CD1c-positive myeloid dendritic cell (primary cell): Measurements from ENCODE around the gene ADRB2.

ENCODE experiments used
- DNase-seq: peaks from one replicate; pipeline ENCODE4 v3.0.0-alpha.2; 2016; ENCODE audit errors: extremely low spot score

ADRB2 gene

DNA sequence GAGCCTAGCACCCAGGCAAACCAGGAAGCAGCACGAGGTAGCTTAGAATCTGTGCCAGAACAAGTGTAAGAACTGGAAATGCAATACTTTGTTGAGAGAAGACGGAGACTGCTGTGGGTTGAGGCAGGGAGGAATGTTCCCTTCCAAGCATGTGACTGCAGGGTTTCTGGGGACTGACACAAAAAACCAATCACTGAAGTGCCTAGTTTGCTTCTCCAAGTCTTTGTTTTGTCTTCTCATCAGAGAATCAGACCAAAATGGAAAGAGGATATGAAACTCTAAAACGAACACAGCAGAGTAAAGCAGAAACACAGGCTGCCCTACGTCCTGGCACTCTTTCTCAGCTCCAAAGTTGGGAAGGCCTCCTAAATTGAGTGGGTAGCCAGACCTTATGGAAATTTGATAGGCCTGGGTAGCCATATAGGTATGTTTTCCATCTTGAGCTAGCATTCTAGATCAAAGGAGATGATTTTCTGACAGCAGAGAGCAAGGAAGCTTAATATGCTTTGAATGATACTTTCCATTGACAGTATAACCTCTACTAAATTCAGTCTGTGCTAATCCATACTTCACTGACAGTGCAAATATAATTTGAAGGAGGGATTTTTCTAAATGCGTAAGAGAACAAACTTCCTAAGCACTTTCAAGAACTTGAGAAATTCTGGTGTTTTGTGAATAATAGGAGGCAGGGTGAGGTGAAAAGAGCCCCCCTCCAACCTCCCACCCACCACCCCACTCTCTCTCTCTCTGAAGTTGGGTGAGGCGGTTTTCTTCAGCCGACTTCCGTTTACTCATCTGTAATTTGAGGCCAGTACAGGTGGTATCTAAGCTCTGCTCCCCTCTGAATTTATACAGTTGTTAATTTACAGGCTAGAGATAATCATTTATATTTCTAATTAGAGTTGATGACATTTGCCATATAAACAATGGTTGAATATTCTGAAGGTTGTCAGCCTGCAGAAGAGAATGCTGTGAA, 5.5 kb downstream of the ADRB2 start:
- peak; percentile 84 for DNase-seq

DNA sequence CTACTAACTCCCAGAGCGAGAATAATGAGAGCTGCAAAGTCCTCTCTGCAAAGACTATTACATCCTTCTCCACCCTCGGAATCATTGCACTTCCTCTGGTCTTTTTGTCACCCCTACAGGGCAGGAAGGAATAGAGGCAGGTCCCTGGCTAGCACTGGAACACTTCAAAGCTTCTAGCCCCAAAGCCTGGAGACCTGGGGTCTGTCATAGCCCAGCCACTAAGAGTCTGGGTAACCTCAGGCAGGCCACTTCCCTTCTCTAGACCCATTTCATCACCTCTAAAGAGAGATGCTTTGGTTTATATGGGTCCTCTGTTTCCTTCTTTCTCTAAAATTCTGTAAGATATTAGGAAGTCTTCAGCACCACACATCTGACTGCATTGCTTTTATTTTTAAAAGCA, 6.7 kb downstream of the ADRB2 start:
- peak; percentile 26 for DNase-seq

DNA sequence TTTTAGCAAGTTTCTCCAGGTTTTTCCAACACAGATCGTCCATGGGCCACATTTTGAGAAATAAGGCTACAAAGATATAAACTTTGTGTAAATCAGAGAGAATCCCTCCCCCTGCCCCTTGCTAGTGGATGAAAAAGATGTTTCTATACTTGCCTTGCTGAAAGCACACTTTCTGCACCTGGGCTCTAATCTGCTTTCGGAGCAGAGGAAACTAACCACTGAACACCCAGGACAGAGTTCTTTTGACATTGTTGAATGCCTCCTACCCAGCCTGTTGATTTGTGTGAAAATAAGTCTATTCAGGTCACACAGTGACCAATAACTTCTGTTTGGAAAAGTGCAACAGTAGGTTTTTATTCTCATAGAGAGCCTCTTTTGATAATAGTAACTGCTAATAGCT, 7.5 kb downstream of the ADRB2 start:
- no peak for DNase-seq

DNA sequence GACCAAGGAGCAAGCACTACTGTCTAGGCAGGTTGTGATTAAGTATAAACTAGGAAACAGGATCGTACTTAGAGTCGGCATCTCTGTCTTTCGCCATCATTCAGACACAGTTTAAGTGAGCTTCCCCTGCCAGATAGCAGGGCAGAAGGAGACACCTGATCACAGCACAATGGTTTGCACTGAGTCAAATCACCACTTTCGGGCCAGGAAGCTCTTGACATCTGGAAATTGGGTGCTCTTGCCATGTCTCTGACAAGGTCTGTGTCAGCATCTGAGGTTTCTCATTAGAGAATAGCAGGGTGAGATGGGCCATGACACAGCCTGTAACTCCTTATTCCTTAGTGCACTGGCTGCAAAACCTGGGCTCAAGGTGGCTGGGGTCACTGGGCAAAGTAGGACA, 8.3 kb downstream of the ADRB2 start:
- no peak for DNase-seq

DNA sequence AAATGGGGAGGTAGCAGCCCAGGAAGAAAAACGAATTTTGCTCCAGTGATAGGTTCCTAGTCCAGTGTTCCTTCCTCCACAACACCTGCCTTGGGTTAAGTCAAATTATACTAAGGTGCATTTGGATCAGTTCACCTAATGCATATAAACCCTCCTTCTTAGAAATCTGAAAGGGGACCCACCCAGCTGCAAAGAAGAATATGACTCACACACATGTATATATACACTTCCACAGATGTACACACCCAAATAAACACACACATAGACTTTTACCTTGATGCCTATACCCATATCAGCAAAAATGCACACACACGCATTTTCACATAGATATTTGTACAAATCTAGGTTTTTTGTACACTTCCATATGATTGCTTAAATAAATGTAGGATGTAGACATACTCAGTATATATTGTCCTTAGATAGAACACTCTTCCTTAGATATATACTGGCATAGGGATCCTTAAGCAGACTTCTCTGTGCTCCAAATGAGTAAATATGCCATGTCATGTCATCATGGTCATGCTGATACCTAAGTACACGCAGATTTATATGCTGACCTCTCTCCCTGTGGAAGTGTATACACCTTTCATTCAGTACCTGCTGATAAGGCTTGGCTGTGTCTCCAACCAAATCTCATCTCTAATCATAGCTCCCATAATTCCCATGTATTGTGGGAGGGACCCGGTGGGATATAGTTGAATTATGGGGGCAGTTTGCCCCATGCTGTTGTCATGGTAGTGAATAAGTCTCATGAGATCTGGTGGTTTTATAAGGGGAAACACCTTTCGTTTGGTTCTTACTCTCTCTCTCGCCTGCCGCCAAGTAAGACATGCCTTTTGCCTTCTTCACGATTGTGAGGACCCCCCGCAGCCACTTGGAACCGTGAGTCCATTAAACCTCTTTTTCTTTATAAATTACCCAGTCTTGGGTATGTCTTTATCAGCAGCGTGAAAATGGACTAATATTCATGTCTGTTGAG, 10.2 kb downstream of the ADRB2 start:
- DNase-seq: no peak

DNA sequence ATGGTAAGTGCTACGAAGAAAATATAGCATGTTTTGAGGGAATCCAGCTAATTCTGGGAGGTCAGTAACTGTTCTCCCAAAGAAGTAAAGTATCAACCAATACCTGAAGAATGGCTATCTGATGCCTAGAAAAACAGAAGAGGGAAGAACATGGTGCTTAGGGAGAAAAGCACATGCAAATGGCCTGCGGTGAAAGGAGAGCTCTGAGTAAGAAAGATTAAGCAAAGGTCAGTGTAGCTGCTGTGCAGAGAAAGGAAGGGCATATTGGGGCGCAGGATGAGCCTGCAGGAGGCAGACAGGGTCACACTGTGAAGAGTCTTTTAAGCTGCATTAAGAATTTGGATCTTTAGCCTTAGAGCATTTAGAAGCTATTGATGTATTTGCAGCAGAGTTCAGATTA, 11.0 kb downstream of the ADRB2 start:
- no peak for DNase-seq

DNA sequence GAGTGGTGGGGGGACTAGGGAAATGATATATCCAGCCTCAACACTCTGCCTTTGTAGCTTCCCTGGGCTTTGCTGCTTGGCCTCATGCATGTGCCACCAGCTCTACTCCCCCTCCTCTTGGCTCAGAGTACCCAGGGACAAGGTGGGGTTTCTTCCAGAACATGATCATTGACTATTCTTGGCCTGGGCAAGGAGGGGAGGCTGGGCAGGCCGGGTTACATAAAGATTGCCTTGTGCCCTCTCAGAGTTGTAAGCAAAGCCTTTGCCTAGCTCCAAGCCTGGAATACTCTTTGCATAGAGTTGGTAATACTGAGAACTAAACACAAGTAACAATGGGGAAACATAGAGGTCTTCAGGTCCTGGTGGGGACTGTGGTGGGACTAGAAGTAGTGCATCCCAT, 11.9 kb downstream of the ADRB2 start:
- DNase-seq: no peak

DNA sequence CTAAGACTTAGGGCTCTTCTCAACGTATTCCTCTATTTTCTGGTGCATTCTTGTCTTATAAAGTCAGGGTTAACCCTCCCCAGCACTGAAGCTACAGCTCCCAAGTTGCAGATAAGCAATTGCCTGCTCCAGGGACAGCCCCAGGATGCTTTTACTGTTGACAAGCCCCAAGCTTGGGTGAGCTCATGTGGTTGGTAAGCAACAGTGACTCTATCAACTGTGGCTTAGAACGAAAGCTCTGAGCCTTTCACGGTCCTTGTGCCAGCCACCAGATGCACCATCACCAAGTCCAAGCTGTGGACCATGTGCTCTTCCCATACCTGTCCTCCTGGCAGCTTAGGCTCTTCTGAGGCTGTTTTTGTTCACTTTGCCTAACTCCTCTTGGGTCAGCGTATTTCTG, 13.5 kb downstream of the ADRB2 start:
- no peak for DNase-seq

DNA sequence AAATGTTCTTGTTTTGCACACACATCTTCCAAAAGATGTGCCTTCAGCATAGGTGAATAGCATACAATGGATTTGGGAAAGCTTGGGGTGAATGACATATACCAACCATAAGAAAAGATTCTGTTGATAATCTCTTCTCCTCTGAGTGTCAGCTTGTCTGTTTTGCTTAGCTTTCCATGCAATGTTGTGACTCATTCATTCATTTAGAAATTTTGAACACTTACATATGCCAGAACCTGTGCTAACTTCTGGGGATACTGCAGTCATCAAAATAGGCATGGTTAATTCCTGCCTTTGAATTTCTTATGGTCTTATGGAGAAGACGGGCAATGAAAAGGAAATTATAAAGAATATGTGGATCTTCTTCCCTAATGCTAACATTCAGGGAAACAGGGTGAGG, 14.1 kb downstream of the ADRB2 start:
- no peak for DNase-seq

DNA sequence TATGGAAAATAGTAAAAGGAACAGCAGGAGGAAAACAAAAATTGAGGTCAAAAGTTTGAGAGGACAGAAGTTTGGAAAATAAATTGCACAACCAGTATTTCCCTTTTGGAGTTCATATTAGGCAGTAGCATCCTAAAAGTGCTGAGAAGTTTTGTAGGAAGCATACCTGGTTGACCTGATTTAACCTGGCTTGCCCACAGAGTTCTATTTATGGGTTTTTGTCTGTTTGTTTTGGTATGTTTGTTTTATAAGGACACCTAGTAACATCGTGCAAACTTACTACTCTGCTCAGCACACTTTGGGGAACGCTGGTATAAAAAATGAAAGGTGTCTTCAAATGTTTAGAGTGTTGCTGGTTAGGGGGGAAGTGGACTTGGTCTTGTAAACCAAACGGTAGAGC, 15.1 kb downstream of the ADRB2 start:
- no peak for DNase-seq

DNA sequence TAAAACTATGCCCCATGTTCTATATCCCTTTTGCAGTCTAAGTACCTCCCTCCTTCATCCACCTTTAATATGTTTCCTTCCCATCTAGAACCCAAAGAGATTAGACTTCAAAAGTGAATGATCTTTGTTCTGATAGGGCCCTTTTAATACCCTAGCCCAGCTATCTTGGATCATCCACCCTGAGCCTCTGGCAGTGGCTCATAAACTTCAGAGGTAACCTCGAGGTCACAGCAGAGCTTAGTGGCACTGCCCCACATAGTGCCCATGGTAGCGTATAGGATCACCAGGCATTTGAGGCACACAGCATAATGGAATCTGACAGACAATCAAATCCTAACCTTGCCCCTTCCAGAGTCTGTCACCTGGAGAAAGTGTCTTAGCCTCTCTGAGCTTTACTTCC, 15.8 kb downstream of the ADRB2 start:
- no peak for DNase-seq

DNA sequence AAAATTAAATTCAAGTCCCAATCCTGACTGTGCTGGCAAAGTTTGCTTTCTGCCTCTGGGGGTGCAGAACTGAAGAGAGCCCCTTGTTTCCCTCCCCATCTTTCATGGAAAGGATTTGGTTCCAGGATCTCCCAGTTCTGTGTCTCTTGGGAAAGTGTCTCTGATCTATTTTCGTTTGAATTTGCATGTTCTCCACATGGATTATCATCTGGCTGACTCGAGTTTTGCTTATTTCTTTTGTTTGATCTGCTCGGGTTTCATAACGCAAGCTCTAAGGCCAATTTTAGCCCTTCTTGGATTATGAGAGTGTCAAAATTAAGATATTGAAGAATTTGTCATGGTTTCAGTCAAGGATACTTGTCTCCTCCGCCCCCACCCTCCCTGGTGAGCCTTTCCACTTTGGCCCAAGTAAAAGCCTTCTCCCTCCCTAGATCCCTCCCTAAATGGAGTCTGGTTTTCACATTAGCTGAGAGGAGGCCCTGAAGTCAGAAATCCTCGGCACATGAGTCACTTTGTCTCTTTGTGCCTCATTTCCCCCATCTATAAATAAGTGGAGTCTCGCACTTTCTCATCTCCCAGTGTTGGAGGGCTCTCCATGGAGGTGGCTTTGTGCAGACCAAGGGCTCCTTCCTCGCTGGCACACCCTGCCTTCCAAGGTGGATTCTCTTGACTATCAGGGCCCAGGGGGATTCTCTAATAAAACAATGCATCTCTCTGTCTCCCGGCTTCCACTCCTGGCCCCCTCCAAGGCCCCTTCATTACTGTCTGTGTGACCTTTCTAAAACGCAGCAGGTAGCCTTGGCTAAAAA, 17.3 kb downstream of the ADRB2 start:
- no peak for DNase-seq

DNA sequence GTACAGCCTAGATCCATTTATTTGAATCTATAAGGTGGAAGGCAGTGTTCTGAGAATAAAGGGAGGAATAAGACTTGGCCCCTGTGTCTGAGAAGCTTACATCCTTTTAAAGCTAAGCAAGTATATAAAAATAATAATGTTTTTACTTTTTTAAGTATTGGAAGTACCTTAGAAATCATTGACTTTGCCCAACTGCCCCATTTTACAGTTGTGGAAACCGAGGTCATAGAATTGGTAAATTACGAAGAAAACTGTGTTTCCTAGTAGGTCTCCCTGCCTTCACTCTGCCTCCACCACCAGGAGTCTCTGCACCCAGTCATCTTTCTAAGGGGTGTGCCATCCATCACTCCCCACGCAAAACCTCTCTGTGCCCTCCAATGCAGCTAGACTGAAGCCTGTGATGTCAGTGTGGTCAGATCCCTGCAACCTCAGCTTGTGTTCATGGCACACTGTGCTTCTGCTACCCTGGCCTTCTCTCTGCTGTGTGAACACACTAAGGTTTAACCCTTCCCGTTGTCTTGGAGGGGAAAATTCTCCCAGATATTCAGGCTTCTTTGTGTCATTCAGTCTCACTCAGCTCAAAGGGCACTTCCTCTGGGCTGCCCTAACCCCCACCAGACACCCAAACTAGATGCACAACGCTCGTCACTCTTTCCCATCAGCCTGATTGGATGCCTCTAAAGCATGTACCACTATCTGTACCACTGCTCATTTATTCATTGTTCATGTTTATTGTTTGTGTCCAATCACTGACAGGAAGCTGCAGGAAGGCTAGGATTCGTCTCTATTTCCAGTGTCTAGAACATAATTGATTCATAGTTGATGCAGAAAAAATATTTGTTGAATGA, 18.2 kb downstream of the ADRB2 start:
- DNase-seq: no peak

DNA sequence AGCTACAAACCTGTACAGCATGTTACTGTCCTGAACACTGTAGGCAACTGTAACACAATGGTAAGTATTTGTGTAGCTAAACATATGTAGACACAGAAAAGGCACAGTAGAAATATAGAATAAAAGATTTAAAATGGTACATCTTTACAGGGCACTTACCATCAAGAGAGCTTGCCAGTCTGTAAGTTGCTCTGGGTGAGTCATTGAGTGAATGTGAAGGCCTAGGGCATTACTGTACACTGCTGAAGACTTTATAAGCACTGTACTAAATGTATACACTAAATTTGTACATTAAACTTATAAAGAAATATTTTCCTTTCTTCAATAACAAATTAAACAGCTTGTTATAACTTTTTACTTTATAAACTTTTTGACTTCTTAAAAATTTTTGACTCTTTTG, 20.5 kb downstream of the ADRB2 start:
- DNase-seq: no peak

DNA sequence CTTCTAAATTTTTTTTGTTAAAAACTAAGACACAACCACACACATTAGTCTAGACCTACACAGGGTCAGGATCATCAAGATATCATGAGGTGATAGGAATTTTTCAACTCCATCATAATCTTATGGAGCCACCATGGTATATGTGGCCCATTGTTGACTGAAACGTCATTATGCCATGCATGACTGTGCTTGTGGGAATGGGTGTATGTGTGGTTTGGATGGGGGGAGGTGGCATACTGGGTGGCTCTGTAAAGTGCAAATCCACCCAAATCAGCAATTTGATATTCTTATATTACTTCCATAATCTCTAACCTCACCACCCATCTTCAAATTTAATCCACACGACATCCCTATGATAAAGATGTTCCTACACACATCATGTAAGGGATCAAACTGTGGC, 21.0 kb downstream of the ADRB2 start:
- DNase-seq: no peak

DNA sequence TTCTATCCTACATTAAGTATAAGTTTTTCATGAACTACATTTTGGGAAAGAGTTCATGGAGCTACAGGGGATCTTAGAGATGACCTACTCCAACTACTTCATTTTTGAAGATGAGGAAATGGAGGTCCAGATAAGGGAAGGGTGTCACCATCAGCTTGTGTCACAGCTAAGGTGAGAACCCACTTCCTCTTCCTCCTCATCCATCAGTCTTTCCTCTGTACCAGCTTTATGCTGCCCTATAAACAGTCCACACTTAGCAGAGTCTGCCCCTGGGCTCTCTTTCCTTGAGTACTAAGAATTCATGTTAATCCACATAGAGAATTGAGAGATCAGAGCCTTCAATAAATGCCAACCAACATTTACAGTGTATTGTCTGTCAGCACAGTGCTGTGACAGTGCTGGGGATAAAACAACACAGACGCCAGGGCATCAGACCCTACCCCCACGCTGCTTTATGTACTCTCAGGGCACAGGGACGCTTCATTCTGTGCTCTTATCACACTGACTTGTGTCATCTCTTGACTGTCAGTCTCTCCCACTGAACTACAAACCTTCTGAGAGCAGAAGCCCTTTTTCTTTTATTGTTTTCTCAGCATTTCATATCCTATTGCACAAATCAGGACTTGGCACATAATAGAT, 22.1 kb downstream of the ADRB2 start:
- DNase-seq: no peak

DNA sequence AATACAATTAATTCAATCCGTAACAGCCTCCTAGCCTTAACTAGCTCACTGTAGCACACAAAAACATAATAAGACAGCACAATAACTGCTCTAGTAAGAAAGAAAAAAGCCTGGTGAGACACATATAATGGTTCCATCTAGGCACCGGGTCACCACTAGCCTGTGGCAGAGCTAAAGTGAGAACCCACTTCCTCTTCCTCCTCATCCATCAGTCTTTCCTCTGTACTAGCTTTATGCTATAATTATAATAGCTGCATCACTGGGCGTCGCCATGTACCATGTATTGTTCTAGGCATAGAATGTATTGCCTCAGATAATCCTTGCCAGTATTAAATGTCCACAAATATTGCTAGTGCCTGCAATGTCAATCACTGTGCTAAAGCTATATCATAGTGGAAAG, 23.1 kb downstream of the ADRB2 start:
- DNase-seq: no peak

DNA sequence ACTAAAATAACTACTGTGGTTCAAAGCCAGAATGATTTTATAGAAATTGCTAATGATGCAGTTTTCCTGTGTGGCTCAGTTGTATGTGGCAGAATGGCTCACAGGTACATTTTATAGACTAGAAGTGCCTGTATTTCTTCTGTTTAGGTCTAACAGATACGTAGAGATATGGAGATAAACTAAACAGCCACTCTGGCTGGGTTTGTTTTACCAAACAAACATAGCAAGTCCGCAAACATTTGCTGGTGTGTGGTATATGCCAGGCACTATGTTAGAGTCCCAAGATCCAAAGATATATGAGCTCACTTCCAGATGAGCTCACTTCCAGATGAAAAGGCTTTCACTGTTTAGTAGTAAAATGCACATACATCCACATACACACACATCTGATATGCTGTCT, 24.4 kb downstream of the ADRB2 start:
- no peak for DNase-seq

DNA sequence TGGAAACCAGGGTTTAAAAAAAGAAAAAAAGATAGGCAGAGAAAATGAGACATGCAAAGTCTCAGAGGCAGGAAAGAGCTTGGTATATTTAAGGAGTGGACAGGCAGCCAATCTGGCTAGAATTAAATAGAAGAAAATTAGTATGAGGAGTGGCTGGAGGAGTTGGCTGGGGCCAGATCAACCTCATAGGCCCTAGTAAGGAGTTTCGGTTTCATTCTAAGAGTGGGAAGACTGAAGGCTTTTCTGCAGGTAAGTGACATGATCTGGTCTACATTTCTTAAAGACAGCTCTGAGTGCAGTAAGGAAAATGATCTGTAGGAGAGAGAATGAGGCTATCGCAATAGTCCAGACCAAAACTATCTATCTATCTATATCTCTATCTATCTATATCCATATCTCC, 27.5 kb downstream of the ADRB2 start:
- DNase-seq: no peak

DNA sequence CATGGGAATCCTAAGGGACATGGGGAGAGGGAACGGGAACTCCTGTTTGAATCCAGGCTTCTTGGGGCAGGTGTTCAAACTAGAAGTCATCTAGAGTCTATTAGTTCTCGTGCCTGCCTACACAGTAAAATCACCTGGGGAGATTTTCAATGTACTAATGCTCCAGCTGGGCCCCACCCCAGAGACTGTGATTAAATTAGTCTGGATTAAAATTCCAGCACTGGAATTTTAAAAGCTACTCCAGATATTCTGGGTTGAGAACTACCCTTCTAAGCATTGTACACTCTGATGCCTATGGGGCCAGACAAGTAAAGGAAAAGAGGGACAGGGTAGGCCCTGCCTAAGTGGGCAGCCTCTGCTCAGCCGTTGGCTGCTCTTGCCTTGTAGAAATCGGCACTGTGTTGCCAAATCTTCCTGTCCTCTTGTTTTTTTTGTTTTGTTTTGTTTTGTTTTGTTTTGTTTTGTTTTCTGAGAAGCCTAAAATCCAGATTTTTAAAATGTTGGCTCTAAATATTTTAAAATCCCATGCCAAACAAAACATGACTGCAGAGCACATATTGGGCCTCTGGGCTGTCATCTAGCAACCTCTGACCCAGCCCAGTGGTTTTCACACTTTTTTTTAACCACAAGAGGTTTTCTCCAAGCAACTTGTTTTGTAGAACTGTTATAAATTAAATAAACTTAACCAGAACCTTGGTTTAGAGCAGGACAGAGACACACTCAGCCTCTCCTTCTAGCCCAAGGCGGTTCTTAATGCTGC, 29.0 kb downstream of the ADRB2 start:
- peak; percentile 7 for DNase-seq
